Activated CD4-positive, CD25-positive, alpha-beta regulatory T cell treated with anti-CD3 and anti-CD28 coated beads, Interleukin-2, amount 50 U/mL, for 16 hours (primary cell): ENCODE results near the gene DPP8.

Source experiments
- DNase-seq: peaks from one replicate; pipeline ENCODE4 v3.0.0-alpha.2; 2020; ENCODE audit warnings: low read depth, low spot score

Gene DPP8

DNA sequence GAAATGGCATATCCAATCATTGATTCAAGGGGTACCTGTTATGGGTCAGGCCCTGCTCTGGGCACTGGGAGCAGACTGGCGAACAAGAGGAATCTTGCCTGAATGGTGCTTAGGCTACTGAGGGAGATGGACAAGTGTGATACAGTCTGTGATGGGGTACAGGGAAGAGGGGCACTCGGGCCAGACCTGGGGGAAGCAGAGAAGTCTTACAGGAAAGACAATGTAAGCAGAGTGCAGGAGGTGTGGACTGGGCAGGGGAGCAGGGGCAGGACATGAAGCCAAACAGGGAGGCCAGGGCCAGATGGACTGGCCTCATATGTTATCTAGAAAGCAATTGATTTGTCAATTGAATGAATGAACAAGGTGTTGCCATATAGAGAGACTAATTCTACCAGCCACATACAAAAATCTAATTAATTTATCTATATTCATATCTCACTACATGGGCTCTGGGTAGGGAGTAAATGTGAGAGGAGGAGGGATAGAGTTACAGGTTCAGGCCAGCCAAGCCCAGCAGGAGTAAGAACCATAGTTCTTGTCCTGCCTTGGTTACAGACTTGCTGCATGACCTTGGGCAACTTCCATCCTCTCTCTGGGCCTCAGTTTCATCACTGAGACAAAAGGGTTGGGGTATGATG is 91.2 kb downstream of the DPP8 start:
- DNase-seq: no peak

DNA sequence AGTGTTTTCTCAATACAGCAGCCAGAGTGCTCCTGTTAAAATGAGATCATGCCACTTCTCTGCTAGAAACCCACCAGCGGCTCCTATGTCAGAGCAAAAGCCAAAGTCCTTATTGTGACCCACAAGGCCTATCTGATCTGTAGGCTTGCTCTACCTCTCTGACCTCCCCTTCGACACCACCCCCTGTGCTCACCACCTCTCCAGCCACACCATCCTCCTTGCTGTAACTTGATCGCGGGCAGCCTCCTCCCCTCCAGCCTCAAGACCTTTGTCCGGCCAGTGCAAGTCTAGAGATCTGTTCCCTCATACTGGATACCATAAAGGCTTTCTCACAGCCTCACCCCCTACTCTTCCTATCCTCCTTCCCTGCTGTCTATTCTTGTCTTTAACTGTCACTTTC is 92.8 kb downstream of the DPP8 start:
- no peak for DNase-seq

DNA sequence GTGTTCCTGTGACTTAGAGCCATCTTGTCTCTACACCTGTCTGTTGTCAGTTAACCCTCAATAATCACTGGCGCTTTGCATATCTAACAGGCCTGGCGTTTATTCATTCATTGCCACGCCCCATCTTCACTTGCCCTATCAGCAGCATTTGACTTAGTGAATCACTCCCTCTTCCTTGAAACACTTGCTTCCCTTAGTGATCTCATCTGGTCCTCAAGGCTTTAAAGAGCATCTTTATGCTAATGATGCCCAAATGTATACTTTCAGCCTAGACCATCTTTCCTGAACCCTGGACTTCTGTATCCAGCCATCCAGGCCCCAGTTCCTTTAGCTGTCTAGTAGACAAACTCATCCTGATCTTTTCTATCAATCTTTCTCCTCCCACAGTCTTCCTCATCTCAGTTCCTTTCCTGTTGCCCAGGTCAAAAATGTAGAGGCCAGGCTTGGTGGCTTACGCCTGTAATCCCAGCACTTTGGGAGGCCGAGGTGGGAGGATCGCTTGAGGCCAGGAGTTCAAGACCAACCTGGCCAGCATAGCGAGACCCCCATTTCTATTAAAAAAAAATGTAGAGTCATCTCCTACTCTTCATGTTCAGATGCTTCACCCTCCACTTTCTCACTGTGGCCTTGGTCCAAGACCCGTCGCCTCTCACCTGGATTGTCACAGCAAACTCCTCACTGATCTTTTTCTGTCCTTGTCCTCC is 93.4 kb downstream of the DPP8 start:
- no peak for DNase-seq

DNA sequence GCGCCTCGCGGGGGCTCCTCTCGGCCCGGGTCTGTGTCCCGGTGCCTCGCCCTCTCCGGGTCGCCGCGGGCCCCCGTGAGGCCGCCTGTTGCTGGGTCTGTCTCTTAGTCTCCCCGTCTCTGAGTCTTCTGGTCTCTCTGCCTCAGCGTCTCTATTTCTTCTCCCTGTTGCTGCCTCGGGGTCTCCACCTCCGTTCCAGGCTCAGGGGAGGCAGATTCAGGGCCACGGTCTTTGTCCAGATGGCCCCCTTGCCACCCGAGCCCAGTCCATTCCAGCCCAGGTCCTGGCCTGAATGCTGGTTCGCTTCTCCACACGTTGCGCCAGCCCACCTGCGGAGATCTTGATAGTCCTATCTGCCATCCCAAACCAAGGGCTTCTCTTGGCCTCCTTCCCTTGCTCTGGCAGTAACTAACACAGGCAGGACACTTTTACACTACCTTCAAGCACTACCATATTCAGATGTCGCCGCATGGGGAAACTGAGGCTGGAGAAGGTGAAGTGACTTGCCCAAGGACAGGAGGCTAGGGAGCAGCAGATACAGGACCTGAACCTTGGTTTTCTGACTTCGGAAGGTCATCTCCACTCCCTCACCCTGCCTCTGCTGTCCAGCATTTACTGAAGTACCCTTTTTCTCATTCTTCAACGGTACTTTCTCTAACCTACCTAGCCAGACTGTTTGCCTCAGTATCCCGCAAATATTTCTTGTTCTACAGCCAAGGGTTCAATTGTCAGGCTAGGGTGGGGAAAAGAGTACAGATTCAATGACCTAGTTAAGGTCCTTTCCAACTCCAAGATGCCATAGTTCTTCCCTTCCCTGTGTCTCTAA is 94.1 kb downstream of the DPP8 start:
- no peak for DNase-seq

DNA sequence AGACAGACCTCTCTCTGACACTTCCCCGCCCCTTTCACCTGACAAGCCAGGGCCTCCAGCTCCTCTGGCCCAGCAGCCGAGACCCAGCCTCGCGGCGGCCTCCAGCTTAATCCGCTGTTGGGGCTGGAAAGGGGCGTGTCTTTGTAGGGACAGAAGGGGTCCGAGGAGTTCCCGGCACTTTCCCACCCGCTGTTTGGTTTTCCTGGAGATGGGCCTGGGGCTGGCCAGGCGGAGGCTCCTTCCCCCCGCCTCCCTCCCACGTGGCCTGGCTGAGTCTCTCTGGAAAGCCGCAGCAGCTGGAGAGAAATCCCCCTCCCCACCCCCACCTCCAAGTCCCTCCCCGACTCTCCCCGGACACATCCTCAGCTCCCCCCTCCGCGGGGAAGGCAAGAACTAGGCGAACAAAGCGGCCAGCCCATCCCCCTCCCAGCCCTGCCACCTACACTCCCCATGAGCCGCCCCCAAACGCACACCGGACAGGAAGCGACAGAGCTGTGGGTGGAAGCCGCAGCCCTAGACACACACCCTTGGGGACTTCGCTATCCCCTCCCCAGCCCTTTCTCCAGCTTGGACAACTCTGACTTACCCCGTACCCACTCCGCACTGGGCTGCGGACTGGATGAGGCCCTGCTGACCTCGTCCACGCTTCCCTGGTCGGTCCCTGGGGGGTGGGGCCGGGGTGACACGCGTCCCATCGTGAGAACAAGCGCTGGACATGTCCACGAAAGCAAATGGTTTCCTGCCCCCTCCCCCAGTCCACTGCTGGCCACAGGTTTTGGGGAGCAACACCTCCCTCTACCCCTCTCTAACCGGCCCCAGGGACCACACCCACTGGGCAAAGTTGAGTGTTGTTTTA is 95.9 kb downstream of the DPP8 start:
- DNase-seq: no peak

DNA sequence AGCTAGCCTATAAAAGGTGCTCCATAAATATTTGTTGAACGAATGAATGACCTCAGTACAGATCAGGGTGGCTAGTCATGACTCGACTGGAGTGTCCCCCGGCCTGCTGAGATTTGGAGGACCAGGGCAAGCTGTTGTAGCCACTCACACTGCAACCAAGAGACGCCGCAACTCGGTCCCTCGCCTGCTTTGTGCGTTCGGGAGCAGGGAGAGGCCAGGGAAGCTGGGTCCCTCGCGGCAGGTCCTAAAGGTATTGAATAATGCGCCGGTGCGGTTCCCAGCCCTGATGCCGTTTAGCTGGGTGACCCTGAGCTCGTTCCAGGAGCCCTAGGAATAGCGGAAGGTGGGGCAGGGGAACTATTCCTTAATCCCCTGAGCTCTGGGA is 96.5 kb downstream of the DPP8 start:
- no peak for DNase-seq

DNA sequence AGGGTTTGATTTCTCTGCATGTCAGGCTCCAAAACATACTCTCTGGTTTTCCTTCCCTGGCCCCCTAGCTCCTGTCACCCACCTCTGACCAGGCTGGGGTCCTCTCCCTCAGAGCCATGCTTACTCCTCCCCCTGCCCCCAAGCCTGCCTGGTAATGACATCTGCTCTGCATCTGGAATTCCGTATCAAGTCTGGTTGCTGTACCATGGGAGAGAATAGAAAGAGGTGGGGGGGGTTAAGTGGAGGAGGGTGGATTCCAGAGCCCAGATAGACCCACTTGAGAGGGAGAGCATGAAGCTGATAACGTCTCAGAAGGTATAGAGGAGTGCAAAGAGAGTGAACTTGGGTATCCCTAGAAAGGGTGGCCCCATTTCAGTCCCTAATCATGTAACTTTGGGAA is 98.9 kb downstream of the DPP8 start:
- no peak for DNase-seq

DNA sequence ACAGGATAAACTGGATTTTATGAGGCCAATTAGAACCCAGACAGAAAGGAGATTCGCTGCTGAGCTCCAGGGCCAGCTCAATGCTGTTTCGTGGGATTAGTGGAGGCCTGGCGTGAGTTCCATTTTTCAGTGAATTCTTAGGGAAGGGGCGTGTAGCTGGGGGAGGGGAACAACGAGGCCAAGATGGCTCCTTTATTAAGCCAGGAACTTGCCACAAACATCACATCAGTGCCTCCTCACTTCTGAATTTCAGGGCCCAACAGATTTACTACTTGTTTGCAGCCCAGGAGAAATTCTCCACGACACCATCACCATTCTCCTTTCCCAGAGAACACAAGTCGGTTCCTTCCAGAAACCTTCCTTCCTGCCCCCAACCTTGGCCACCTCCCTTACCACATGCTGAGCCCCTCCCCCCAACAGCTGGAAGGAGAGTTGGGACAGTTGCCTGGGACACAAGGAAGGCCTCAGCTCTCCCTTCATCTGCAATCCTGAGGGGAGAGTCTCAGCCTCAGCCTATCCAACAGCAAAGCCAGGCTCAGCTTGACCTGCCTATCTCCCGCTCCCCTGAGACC is 100.6 kb downstream of the DPP8 start:
- no peak for DNase-seq

DNA sequence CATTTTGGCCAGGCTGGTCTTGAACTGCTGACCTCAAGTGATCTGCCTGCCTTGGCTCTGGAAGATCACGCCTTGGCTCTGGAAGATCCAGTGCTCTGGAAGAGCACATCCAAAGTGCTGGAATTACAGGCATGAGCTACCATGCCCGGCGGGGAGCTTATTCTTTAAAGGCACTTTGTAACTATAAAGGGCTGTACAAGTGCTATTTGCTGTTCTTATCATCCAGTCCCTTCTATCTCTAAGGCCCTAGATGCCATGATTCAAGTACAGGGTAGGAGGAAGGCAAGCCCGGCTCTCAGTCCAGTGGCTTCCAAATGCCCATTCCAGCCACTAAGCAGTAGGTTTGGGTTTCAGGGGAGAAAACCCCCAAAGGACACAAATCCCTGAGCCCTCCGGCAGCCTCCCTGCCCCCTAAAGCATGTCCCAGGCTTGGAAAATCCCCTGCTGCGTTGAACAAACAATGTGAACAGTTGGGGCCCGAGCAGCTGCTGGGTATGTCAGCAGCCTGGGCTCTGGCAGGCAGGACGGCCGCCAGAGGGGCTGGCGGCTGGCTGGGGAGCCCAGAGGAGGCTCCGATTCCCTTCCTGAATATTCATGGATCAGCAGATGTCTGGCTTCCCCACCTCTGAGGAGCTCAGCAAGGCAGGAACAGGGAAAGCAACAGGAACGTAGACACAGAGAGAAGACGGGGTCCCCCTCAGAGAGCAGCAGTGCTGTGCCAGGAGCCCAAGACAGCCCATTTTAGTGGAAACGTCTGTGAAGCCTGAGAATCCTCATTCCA is 102.5 kb downstream of the DPP8 start:
- DNase-seq: no peak

DNA sequence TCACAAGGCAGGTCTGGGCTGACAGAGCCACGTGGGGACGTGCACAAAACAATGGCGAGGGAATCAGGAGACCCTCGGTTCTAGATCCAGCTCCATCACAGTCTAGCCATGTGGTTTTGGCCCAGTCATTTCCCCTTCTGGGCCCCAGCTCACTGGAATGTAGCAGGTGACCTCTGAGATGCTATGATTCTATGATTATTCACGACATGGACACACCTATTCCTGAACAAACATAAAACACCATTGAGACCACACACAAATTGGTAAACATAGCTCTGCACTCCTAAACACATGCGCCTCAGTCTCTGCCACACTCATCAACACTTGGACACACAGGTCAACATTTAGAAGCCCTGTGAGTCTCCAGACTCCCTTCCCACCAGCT is 103.7 kb downstream of the DPP8 start:
- no peak for DNase-seq

DNA sequence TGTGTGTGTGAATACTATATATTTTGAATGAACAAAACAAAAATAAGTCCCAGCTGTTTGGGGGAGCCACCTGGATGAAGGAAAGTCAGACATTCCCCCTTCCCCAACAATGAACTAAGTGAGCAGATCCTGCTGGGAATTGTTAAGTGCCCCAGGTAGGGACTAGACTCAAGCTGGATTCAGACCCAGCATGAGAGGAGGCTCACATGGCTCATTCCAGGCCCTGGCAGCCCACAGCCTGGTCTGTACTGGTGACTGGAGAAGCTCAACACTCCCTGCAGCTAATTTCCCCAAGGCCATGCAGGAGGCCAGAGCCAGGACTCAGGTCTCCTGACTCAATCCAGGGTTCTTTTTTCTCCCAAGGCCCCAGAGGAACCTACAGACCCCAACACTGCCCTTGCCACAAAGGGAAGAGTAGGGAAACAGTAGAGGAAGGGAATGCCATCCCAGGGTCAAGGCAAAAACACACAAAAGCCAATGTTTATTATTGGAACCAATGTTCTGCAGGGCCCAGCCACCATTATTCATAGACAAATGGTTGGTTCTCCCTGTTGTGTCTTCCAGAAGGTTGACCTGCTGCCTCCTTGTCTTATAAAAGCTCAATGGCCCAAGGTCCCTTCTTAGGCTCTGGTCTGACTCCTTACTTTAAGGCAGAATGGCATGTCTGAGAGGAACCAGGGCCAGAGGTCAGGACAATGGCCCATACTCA is 104.3 kb downstream of the DPP8 start:
- no peak for DNase-seq

DNA sequence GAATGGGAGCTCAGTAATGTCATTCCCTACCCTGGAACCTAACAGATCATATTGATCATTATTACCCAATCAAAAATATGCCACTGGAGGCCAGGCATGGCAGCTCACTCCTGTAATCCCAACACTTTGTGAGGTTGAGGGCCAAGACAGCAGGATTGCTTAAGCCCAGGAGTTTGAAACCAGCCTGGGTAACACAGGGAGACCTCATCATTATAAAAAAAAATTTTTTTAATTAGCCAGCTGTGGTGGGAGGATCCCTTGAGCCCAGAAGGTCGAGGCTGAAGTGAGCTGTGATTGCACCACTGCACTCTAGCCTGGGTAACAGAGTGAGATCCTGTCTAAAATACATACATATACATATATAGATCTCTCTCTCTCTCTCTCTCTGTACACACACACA is 104.9 kb downstream of the DPP8 start:
- no peak for DNase-seq

DNA sequence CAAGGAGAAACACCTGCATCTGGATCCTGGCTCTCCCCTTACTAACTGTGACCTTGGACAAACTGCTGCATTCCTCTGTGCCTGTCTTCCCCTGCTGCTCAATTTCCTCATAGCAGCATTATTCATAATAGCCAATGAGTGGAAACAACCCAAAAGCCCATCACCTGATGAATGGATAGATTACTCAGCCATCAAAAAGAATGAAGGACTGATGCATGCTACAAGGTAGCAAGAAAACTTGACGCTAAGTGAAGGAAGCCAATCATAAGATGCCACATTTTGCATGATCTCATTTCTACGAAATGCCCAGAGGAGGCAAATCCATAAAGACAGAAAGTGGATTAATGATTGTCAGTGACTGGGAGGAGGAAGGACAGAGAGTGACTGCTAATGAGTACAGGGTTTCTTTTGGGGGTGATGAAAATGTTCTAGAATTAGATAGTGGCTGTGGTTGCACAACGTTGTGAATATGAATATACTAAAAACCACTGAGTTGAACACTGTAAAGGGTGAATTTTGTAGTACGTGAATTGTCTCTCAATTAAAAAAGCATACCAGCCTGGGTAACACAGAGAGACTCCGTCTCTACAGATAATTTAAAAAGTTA is 105.9 kb downstream of the DPP8 start:
- DNase-seq: no peak

DNA sequence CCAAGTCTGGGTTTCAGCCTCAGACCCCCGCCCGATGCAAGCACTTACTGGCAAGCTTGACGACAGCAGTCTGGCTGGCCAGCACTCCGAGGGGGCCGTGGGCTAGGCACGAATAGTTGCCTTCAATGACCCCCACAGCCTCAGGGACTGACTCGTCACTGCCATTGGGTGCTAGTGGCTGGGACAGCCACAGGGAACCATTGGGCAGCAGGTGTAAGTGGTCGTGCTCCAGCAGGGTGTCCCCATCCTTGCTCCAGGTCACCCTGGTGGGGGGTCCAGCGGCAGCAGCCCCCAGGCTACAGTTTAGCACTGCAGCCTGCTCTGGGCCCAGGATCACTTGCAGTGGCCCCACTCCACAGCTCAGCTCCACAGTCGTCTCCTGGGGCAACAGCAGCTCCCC is 106.5 kb downstream of the DPP8 start:
- DNase-seq: no peak

DNA sequence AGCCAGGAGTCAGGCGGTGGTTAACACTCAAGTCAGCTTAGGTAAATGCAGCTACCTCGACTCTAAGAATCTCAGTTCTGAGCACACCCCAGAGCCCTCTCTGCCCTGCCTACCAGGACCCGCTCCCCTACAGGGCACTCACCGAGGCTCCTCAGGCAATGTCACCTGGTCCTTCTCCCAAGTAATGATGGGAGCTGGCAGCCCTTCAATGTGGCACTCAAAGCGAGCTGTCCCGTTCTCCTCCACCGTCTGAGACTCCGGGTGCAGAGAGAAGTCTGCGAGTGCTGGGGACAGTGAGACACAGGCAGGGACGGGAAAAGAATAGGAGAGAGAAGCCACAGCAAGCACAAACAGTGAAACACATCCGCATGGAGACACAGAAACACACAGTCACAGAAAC is 107.5 kb downstream of the DPP8 start:
- no peak for DNase-seq

DNA sequence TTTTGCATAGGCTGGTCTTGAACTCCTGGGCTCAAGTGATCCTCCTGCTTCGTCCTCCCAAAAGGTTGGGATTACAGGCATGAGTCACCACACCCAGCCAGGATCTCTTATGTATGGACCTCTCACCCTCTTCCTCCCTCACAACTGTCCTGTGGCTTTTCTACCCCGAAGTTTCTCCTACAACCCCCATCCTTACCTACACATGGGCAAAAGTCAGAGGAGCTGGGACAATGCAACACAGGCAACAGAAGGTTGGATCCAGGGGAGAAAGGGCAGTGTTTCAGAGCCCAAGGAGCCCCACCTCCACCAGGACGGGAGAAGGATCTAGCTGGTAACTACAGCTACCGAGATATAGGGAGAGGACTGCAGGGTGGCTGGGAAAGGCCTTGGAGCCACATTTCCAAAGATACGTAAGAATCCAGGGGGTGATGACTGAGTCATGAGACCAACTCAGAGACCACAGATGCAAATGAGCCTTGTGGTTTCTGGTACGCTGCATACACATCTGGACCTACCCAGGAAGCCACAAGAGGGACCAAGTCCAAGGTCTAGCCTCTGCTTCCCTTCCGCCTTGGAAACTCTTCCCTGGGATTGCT is 108.4 kb downstream of the DPP8 start:
- DNase-seq: no peak

DNA sequence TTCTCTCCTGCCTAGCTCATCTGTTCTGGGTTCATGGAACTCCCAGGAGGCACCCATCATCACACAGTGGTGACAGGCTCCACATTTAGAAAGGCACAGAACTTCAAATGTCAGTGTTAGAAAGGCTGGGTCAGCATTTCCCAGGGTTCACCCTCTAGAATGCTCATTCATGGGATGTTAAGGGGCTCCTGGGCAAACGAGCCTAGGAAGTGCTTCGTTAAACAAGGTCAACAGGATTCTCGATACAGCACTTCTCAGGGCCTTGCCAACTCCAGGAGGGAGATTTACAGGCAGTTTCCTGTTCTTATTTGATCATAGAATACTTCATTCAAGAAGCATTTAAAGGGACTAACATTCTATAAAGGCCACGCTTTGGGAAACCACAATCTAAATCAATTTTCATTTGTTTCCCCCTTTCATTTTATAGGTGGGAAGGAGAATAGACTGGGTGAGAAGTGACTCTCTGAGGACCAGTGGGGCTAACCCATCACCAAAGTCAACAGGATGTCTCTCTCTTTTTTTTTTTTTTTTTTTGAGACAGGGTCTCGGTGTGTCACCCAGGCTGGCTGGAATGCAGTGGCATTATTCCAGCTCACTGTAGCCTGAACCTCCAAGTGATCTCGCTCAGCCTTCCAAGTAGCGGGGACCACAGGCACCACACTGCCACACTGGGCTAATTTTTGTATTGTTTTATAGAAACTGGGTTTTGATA is 109.0 kb downstream of the DPP8 start:
- no peak for DNase-seq

DNA sequence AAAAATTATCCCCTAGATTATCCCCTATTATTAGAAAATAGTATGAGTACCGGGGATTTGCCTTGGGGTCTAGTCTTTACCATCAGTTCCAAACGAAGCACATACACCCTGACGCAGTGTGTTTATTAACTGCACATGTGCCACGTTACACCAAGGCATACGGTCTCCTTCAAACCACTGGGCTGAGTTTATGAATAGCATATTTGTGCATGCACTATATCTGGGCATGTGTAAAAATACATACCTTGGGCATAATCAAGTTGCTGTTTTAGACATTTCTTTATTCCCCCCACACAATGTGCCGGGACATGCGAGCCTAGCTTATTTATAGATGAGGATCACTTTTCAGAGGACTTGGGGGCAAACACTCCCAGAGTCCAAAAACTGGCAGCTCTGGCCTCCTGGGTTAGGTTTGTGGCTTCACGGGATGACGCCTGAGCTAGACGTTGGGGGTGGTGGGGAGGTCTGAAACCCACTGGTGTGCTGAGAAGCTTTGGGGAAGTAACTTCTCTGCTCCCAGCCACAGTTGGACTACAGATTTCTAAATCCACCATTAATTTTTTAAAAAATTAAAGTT is 111.0 kb downstream of the DPP8 start:
- no peak for DNase-seq
